ENCODE results near the gene SYNJ2BP.
"Not testable (repeated sequence)": the region's sequence is repeated elsewhere in the genome, so short reads cannot be mapped to it uniquely, and the experiment has no call there.

Gene SYNJ2BP, protein sequence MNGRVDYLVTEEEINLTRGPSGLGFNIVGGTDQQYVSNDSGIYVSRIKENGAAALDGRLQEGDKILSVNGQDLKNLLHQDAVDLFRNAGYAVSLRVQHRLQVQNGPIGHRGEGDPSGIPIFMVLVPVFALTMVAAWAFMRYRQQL

GRCh38 chr14:70416725-70417349 is at the start of gene SYNJ2BP:
Gene SYNJ2BP (minus strand): TSS chr14:70417090. CDS start chr14:70416963, 127 bp downstream.
- peak; percentile 25 to 33 for DNase-seq (ENCODE audit: low read depth in 1 of 2, low spot score in 1 of 2)

DNA sequence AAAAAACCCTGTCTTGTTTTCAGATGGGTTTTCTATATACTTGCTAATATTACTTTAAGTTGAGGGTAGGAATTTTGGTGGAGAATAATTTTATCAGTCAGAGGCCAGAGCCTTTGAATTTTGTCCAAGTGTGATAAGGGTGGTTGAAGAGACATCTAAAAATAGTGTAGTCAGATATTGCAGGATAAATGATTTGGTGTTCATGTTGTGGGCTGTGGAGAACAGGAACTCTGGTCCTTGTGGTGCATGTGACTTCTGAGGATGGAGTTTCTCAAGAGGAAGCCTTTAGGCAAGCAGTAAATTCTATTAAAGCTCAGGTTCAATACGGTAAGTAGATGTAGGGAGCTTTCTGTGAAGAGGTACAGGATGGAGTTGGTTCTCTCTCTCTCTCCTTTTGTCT is 37.8 kb upstream of the SYNJ2BP start:
- no peak for DNase-seq (ENCODE audit: low read depth in 1 of 2, low spot score in 1 of 2)

DNA sequence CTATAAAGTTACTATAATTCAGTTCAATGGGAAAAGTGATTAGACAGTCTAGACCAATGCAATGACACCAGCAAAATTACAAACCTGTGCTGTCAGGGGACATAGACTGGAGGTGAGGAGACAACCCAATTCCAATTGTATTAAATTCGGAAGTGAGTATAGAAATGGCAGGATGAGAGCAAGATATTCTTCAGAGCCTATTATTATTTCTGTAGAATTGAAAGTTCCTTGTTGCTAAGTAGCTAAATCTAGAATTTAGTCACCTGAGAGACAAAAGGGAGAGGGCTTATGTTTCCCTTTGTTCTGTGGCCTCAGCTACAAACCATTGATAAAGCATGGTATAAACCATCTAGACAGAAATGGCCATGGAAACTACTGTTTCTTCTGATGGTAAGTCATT is 35.0 kb upstream of the SYNJ2BP start, which contains the start of gene ADAM21:
Gene ADAM21, plus strand, starts transcription at position 301 of the 400 bp plus-strand sequence. CDS start 5,326 bp downstream, outside the sequence.
- DNase-seq (ENCODE audit: low read depth in 1 of 2, low spot score in 1 of 2), result no peak

DNA sequence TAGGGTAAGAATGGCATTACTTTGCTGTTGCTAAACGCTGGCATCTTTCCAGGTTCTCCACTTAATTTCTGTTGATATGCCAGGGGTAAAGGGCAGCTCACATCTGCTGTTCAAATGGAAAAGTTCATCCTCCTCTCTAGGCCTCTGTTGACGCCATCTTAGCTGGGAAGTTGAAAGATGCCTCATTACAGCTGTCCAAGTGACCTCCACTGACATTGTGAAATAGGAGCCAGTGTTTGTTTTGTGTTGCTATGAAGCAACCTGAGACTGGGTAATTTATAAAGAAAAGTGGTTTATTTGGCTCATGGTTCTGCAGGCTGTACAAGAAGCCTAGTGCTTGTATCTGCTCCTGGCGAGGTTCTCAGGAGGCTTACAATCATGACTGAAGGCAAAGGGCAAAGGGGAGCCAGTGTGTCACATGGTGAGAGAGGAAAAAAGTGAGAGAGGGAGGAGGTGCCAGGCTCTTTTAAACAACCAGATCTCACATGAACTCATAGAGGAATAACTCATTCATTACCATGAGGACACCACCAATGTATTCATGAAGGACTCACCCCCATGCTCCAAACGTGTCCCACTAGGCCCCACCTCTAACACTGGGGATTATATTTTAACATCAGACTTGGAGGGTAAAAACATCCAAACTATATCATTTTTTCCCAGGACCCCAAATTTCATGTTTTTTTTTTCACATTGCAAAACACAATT is 31.9 kb upstream of the SYNJ2BP start:
- no peak for DNase-seq (ENCODE audit: low read depth in 1 of 2, low spot score in 1 of 2)

- no peak for DNase-seq (ENCODE audit: low read depth in 1 of 2, low spot score in 1 of 2)
Measured at GRCh38 chr14:70442750-70443149, 25.9 kb upstream of the SYNJ2BP start.

GRCh38 chr14:70441641-70442040 is 24.8 kb upstream of the SYNJ2BP start:
- no peak for DNase-seq (ENCODE audit: low read depth in 1 of 2, low spot score in 1 of 2)

- DNase-seq (ENCODE audit: low read depth in 1 of 2, low spot score in 1 of 2), result no peak
Measured at GRCh38 chr14:70436867-70437266, 20.0 kb upstream of the SYNJ2BP start.

DNA sequence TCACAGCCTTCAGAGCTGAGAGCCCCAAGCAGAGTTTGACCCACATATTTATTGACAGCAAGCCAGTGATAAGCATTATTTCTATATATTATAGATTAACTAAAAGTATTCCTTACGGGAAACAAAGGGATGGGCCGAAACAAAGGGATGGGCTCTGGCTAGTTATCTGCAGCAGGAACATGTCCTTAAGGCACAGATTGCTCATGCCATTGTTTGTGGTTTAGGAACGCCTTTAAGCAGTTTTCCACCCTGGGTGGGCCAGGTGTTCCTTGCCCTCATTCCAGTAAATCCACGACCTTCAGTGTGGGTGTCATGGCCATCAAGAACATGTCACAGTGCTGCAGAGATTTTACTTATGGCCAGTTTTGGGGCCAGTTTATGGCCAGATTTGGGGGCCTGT is 9.7 kb upstream of the SYNJ2BP start:
- not testable (repeated sequence) for DNase-seq (ENCODE audit: low read depth in 1 of 2, low spot score in 1 of 2)

DNA sequence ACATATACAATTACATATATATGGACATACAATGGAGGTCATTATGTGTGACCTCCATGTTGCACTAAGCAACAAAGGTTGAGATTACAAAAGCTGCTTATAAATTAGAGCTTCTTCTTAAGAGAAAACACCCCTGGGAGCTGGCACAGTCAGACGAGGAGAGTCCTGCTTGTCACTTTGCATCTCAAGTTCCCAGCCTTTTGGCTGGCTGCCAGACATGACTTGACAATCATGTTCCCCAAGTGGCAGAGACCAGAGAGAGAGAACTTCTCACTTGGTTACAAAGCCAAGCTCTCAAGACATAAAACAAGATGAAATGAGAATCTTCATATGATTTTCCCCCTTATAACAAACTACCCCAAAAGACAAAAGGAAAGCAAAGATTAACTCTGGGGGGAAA is 8.5 kb upstream of the SYNJ2BP start:
- no peak for DNase-seq (ENCODE audit: low read depth in 1 of 2, low spot score in 1 of 2)

GRCh38 chr14:70422538-70422937 is 5.6 kb upstream of the SYNJ2BP start:
- no peak for DNase-seq (ENCODE audit: low read depth in 1 of 2, low spot score in 1 of 2)

- not testable (repeated sequence) for DNase-seq (ENCODE audit: low read depth in 1 of 2, low spot score in 1 of 2)
Measured at GRCh38 chr14:70419270-70419931, 2.5 kb upstream of the SYNJ2BP start.

- DNase-seq (ENCODE audit: low read depth in 1 of 2, low spot score in 1 of 2), result no peak
Measured at GRCh38 chr14:70416338-70416724, 559 bp downstream of the SYNJ2BP start.

DNA sequence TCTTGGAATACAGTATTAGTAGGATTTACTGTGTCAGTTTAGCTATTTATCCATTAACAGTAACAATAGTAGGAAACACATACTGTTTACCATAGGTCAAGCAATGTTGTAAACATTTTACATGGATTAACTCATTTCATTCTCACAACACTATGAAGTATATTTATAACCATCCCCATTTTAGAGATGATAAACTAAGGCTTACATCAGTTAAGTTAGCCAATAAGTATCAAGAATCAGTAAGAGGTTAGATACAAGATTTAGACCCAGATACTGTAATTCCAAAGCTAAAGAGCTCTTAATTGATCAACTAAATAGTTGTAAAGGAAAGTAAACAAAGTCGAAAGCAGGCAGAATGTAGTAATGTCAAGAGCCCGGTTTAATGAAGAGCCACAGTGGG is 1.1 kb downstream of the SYNJ2BP start:
- DNase-seq (ENCODE audit: low read depth in 1 of 2, low spot score in 1 of 2), result no peak

DNA sequence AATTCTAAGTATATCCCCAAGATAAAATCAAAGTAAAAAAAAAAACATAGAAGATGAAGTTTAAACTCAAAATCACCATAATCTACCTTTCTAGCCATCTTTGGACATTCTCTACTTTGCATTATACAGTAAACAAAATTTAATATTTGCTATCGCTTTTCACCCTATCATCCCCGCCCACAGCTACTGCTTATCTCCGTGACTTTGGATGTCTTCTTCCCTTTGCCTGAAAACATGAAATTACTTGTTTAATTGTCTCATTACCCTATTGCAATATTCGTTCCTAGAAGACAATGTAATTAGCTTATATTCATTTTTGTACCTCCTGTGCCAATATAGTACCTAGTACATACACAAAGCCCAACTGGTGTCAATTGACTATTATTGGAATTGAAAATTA is 9.3 kb downstream of the SYNJ2BP start:
- DNase-seq (ENCODE audit: low read depth in 1 of 2, low spot score in 1 of 2), result no peak

DNA sequence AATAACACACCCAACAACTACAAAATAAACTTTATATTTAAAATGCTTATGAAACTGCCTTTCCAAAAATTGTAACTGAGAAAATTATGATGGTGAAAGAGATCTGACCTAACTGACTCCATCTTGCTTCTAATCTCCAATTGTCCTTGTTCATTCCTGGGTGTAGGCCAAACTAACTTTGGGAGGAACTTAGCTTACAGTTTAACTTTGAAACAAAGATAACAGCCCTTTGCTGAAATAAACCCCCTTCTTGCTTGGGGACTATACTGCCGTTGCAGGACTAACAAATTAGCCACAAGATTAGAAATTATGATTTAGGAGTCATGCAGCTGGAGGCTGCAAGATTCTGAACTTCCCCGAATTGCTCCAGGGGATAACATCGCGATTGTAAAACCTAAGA is 10.7 kb downstream of the SYNJ2BP start:
- not testable (repeated sequence) for DNase-seq (ENCODE audit: low read depth in 1 of 2, low spot score in 1 of 2)

DNA sequence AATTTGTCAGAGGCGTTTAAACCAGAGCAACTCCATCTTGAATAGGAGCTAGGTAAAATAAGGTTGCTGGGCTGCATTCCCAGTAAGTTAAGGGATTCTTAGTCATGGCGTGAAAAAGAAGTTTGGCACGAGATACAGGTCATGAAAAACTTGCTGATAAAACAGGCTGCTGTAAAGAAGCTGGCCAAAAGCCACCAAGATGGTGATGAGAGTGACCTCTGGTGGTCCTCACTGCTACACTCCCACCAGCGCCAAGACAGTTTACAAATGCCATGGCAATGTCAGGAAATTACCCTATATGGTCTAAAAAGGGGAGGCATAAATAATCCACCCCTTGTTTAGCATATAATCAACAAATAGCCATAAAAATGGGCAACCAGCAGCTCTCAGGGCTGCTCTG is 13.6 kb downstream of the SYNJ2BP start:
- not testable (repeated sequence) for DNase-seq (ENCODE audit: low read depth in 1 of 2, low spot score in 1 of 2)

DNA sequence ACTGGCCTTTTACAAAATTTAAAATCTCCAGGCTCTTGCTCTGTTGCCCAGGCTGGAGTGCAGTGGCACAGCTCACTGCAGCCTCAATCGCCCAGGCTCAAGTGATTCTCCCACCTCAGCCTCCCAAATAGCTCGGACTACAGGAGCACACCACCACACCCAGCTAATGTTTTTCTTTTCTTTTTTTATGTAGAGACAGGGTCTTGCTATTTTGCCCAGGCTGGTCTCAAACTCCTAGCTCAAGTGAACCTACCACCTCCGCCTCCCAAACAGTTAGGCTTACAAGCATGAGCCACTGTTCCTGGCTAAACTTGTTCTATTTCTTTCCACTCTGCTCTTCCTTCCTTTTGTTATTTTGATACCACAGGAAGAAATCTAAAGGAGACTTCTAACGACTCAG is 15.2 kb downstream of the SYNJ2BP start:
- no peak for DNase-seq (ENCODE audit: low read depth in 1 of 2, low spot score in 1 of 2)

GRCh38 chr14:70398706-70399431 is 18.0 kb downstream of the SYNJ2BP start:
- DNase-seq (ENCODE audit: low read depth in 1 of 2, low spot score in 1 of 2), result no peak

DNA sequence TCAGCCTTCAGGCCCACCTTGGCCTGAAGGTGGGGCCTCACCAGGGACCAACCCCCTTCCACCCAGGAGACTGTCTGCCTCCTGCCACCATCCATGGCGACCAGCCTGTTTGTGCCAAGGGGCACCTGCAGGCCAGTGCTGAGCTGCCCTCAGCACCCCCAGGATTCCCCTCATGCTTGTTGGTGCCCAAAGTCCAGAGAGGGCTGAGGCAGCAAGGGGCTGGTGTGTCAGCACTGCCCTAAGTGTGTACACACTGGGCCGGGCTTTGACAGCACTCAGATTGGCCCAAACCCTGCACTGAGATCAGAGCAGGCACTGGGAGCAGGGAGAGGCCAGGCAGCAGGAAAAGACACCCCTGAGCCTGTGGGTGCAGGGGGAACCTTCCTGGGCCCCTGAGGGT is 18.6 kb downstream of the SYNJ2BP start:
- DNase-seq (ENCODE audit: low read depth in 1 of 2, low spot score in 1 of 2), result no peak

DNA sequence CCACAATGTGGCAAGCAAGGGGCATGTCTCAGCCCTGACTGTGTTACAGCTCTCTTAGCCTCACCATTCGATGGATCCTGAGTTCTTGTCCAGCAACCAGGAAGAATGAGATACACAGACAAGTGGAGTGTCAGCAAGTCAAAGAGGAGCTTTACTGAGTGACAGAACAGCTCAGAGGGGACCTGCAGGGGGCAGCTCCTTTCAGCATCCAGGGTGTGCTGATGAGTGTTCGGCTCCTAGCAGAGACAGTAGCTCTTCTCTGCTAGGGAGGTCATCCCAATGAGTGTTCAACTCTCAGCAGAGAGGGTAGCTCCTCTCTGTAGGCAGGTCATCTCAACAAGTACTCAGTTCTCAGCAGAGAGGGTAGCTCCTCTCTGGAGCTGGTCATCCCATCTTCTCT is 19.1 kb downstream of the SYNJ2BP start:
- DNase-seq (ENCODE audit: low read depth in 1 of 2, low spot score in 1 of 2), result no peak

DNA sequence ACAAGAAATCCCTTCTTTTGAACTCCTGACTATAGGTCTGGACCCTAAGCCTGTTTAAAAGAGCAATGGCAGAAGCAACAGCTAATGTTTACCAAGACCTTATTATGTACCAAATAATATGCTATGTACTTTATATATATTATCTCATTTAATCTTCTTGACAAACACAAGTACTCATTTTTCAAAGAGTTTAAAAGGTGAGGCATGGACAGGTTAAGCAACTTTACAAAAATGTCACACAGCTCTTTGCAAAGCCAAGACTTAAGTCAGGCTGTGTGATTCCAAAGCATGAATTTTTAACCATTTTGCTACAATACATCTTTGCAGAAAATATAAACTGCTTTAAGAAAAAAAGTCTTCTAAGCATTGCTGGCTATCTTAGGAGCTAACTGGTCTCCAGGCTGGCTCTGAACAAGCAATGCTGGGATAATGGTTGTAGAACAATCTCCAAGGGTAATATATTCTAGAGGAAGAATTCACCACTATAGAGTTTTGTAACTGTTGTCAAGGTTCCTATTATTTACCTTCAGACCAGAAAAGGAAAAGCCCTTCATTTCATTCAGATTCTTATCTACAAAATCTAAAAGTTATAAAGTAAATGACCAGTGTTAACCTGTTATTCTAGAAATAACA is 22.1 kb downstream of the SYNJ2BP start:
- DNase-seq (ENCODE audit: low read depth in 1 of 2, low spot score in 1 of 2), result no peak
